Stimulated activated CD4-positive, alpha-beta T cell treated with anti-CD3 and anti-CD28 coated beads, TNF-alpha, amount 100 ng/mL, for 4 hours (primary cell): Measurements from ENCODE around the gene PRTFDC1.

ENCODE experiments used
- DNase-seq, 3 experiments: peaks; one replicate each; pipeline ENCODE4 v3.0.0-alpha.2; 2020; ENCODE audit warnings: low read depth in 3 of 3

Gene PRTFDC1

GRCh38 chr10:24872790-24873182 lies 79.6 kb downstream of the PRTFDC1 start:
- no peak for DNase-seq

GRCh38 chr10:24872049-24872789 lies 80.2 kb downstream of the PRTFDC1 start:
- DNase-seq, result no peak

GRCh38 chr10:24871011-24871935 lies 81.1 kb downstream of the PRTFDC1 start:
- DNase-seq, result no peak

DNA sequence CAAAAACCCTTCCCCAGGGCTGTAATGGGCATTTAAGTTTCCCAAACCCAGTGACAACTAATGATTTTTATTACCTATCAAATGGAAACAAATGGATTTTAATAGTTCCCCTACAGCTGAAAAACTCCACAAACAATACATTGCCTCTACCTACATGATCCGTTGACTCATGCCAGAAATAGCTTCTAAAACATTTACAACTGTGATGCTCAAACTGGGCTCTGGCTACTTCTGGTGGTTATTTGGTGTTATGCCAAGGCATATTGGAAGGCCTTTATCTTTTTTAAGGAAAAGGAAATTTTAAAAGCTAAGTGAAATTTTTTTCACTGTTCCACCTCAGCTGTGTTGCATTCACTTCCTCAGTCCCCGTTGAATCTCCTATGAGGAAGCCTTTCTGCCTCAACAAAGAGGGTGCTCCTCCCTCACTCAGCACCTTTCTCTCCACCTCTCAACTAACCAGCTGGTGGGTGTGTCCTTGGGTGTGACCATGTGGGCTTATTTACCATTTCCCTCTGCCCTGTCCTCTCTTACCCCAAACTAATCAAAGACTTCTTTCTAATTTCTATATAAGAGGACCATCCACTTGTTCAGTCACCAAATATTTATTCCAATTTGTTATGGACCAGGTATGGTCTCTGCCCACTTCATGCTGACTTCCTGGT lies 82.9 kb downstream of the PRTFDC1 start:
- DNase-seq, result no peak

DNA sequence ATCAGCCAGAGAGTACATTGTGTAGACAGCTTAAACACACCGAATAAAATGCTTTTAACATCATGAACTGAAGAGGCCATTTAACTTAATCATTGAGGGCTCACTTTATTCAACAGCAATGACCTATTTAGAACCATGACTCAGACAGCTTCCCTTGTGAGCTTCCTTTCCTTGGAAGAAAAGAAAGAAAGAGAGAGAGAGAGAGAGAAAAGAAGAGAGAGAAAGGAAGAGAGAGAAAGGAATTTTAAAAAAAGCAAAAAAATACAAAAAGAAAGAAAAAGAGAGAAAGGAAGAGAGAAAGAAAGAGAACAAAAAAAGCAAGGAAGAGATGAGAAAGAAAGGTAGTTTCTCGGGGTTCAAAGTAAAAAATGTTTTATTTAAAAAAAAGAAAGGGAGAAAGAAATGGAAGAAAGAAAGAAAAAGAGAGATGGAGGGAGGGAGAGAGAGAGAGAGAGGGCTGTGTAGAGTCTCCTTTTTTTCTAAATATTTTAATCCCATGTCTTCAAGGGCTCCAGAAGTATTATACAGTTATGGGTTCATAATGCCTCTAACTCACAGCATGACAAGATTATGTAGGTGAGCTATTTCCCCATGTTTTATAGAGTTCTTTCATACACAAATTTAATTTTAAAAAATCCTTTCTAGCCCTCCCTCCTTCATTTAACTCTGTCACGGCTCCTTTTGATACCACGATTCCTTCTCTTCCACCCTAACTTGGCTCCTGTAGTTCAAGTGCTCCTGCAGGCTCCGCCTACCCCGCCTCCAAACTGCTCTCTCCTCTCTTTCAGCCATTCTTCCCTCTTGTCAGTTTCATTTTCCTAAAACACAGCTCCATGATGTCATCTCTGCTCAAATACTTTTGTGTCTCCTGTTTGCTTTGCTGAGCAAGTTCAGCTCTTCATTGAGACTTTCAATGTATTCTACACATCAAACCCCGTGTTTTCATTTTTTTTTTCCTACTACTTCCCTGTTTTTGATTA lies 85.5 kb downstream of the PRTFDC1 start:
- no peak for DNase-seq

DNA sequence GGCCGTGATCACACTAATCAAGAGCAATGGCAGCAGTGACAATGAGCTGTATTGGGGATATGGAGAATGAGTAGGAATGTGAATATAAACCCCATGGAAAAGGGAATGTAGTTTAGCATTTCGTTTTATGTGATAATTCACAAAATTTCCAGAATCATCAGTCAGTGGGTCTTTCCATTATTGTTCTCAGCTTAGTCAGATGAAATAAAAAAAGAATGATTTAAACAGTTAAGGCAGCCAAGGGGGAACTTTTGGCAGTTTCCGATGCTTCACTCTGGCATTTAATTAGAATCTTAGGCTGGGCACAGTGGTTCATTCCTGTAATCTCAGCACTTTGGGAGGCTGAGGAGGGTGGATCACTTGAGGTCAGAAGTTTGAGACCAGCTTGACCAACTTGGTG lies 86.6 kb downstream of the PRTFDC1 start:
- no peak for DNase-seq

GRCh38 chr10:24862589-24862988 lies 89.8 kb downstream of the PRTFDC1 start:
- no peak for DNase-seq

GRCh38 chr10:24858288-24859270 lies 93.8 kb downstream of the PRTFDC1 start:
- DNase-seq, result no peak

GRCh38 chr10:24857031-24857725 lies 95.2 kb downstream of the PRTFDC1 start:
- no peak for DNase-seq

DNA sequence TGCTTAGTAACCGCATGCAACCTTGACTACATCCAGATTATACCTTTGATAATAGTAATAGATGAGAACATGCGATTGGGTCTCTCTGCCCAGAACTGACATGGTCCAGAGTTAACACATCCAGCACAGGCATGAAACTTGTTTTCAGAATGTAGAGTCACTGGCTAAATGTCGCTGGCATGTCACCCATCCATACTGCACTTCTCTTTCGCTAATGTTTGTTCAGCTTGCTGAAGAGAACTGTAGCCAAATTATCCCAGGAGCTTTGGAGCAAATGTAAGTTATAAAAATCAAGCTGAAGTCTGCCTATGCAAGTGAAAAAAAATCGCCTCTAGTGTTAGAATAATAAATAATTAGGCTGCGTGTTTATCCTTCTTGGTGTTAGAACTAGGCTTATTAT lies 98.2 kb downstream of the PRTFDC1 start:
- no peak for DNase-seq

GRCh38 chr10:24853661-24854060 lies 98.7 kb downstream of the PRTFDC1 start:
- no peak for DNase-seq

DNA sequence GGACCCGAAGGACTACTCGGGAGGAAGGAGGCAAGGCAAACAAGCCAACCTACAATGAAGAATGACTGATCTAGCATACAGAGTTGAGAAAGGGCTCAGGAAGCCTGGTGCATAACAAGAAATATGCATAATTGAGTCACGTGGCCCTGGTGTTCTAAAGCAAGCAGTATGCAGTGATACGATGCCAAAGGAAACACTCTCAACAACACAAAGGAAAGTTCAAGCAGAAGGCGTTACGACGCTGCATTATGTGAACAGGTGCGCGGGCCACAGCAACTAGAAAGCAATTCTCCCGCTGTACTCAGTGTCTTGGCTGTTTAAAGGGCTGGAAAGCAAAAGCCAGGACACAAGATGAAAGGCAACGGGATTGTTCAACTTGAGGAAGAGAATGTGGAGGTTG lies 100.8 kb downstream of the PRTFDC1 start:
- no peak for DNase-seq

DNA sequence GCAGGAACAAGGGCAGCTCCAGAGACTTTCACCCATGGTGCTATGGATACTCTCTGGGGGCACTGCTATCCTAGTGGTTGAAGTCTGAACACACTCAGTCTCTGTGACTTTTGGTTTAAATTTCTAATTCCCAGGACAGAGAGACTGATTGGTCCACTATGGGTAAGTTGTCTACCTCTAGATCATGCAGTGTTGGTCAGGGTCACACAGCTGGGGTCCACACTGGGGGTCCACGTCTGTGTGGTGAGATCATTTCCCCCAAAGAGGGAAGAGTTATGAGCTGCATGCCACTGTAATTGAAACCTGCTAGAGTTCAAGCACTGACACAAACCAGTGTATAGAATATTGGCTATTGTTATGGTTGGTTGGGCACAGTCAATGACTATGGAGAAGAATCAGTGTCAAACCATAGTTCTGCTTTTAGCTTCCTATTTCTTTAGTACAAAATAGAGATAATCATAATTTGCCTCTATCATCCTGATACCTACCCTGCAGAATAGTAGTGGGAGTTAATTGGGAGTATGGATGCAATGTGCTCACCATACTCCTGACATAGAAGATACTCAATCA lies 101.6 kb downstream of the PRTFDC1 start:
- no peak for DNase-seq

- no peak for DNase-seq
Observed at GRCh38 chr10:24849501-24850299, 102.7 kb downstream of the PRTFDC1 start.

DNA sequence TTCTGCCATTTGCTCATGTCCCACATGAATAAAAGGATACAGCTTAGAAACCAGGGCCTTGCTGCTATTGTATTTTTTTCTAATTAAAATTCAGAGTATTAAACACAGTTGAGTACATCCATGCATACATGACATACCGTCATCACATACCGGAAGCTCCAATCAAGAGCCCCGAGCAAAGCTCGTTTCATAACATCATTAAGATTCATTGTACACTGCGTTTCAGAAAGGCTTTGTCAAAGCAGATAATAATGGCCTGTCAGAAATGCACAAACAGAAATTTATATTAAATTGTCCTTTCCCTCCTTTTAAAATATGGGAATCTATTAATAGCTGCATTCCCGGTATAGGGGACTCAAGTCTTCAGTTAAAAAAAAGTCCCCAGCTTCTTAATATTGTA lies 103.4 kb downstream of the PRTFDC1 start:
- DNase-seq, result no peak

- DNase-seq, result no peak
Observed at GRCh38 chr10:24848195-24848594, 104.2 kb downstream of the PRTFDC1 start.

- no peak for DNase-seq
Observed at GRCh38 chr10:24847112-24848070, 105.0 kb downstream of the PRTFDC1 start.
